HepG2 (cell line): ENCODE measurements around the gene NFE2. TPM values are rescaled to one million over a fixed set of nuclear protein-coding genes. Genes with fewer than 3 reads are reported as not detected.

Experiments
- ATAC-seq: fragments of 200-7000 bp; cut with Tn5 transposase; 3 replicates; pipeline ENCODE4 v1.9.1; 2020; ENCODE audit warnings: mild to moderate bottlenecking, moderate library complexity
- BruUV-seq: library from RNA; stranded (reverse); fragments of 400-500 nt; replicated peaks from 2 replicates; lab custom pipeline; 2021; lab: Mats Ljungman, UMichigan
- CTCF ChIA-PET: fragments of 300-600 bp; formaldehyde crosslinking; extraction: SDS; loops from one replicate; lab custom pipeline; 2021; ENCODE audit warnings: low total read pairs, inconsistent platforms, low intra/inter-chr PET ratio; lab: Yijun Ruan, JAX
- POLR2A ChIA-PET: fragments of 350-600 bp; sonication (Branson Sonifier 250); formaldehyde crosslinking; loops from one replicate; lab custom pipeline; 2020; ENCODE audit warnings: antibody characterized with exemption, inconsistent platforms; lab: Yijun Ruan, JAX
- DNase-seq: peaks from one replicate; pipeline ENCODE4 v3.0.0-alpha.2; 2015; ENCODE audit warnings: low spot score
- FAIRE-seq: peaks from 3 replicates; lab custom pipeline; 2011; peaks lifted over from hg19 to GRCh38; lab: Jason Lieb, UNC
- H2AFZ ChIP-seq: one replicate; pipeline ENCODE4 v1.6.1; 2011; ENCODE audit warnings: low read length, inconsistent platforms
- H3K27ac ChIP-seq: fragments of 300-600 bp; 3 replicates; pipeline ENCODE4 v1.8.0; 2011; ENCODE audit warnings: mixed run types, mild to moderate bottlenecking, mixed read lengths, low read length, inconsistent platforms; ENCODE audit not compliant: insufficient read depth; ENCODE audit errors: extremely low read length
- H3K27me3 ChIP-seq, 2 experiments: fragments of 200-600 bp in 1 of 2; 2 replicates in 1 of 2; 3 replicates in 1 of 2; pipeline versions ENCODE4 v1.6.0 to v1.8.0; 2011; ENCODE audit warnings: low read length in 2 of 2, mild to moderate bottlenecking in 2 of 2, moderate library complexity in 2 of 2, inconsistent platforms in 1 of 2; ENCODE audit not compliant: insufficient read depth in 2 of 2, control insufficient read depth in 1 of 2
- H3K36me3 ChIP-seq, 2 experiments: fragments of 200-600 bp in 1 of 2; replicated peaks in 1 of 2; 2 replicates in 1 of 2; 3 replicates in 1 of 2; pipeline versions ENCODE4 v1.5.1 to v1.8.0; 2011; ENCODE audit warnings: low read length in 2 of 2, inconsistent platforms in 1 of 2; ENCODE audit not compliant: insufficient read depth in 2 of 2, control insufficient read depth in 1 of 2
- H3K4me1 ChIP-seq: 2 replicates; pipeline ENCODE4 v1.5.1; 2012; ENCODE audit warnings: low read length, inconsistent platforms; ENCODE audit not compliant: insufficient read depth
- H3K4me2 ChIP-seq: 2 replicates; pipeline ENCODE4 v1.6.0; 2011; ENCODE audit warnings: low read depth, low read length, inconsistent platforms
- H3K4me3 ChIP-seq, 3 experiments: fragments of 200-600 bp in 1 of 3; sonication (generic), shearing (Covaris generic) in 1 of 3; replicated peaks in 1 of 3; 2 replicates each; pipeline ENCODE4 v1.5.1; 2011 to 2016; ENCODE audit warnings: low read length in 3 of 3, inconsistent platforms in 2 of 3, low read depth in 2 of 3, mild to moderate bottlenecking in 2 of 3, control low read depth in 1 of 3, mixed read lengths in 1 of 3; ENCODE audit not compliant: insufficient read depth in 1 of 3
- H3K79me2 ChIP-seq: one replicate; pipeline ENCODE4 v1.6.1; 2011; ENCODE audit warnings: low read length, inconsistent platforms; ENCODE audit not compliant: insufficient read depth
- H3K9ac ChIP-seq: 2 replicates; pipeline ENCODE4 v1.6.0; 2011; ENCODE audit warnings: mild to moderate bottlenecking, low read depth, low read length, inconsistent platforms; ENCODE audit not compliant: insufficient read depth
- H3K9me3 ChIP-seq: 2 replicates; pipeline ENCODE4 v1.5.1; 2012; ENCODE audit warnings: mild to moderate bottlenecking, low read length
- H4K20me1 ChIP-seq: 2 replicates; pipeline ENCODE4 v1.6.0; 2011; ENCODE audit warnings: inconsistent platforms, mild to moderate bottlenecking, low read length, moderate library complexity; ENCODE audit not compliant: insufficient read depth
- SATB2 ChIP-seq: sonication (generic); formaldehyde crosslinking; IDR thresholded peaks from 2 replicates; pipeline ENCODE4 v1.5.0; 2020; ENCODE audit warnings: missing genetic modification reagents
- ZBTB42 ChIP-seq: sonication (generic); formaldehyde crosslinking; IDR thresholded peaks from 2 replicates; pipeline ENCODE4 v1.5.0; 2020; ENCODE audit warnings: mild to moderate bottlenecking, missing genetic modification reagents
- ZNF30 ChIP-seq: sonication (generic); formaldehyde crosslinking; IDR thresholded peaks from 2 replicates; pipeline ENCODE4 v1.5.0; 2020; ENCODE audit warnings: mild to moderate bottlenecking, missing genetic modification reagents
- ZNF652 ChIP-seq: IDR thresholded peaks from 2 replicates; pipeline ENCODE4 v1.6.1; 2016; ENCODE audit warnings: low read depth, borderline replicate concordance
- ZSCAN31 ChIP-seq: sonication (generic); formaldehyde crosslinking; IDR thresholded peaks from 2 replicates; pipeline ENCODE4 v1.5.0; 2020; ENCODE audit warnings: low read depth, mild to moderate bottlenecking, missing genetic modification reagents
- WGBS: methylation state at CpG from one replicate; pipeline ENCODE4 v1.1.6; 2017; ENCODE audit warnings: low lambda C conversion rate; 5-methylcytosine and 5-hydroxymethylcytosine counted together
- in situ Hi-C: cut with HindIII; loops from 2 replicates; pipeline ENCODE4 v1.10.0; 2017; ENCODE audit warnings: low pct_unique_long_range_greater_than_20kb; ENCODE audit not compliant: extremely low pct_ligation_motif_present
- intact Hi-C: fragments of 100-400 bp; cut with micrococcal nuclease; formaldehyde crosslinking; loops from one replicate; pipeline ENCODE4 v1.10.0; 2022; ENCODE audit not compliant: unreplicated experiment
- polyA plus RNA-seq, 8 experiments: library from polyadenylated mRNA; depleted of rRNA in 3 of 8; stranded (reverse) in 7 of 8; unstranded in 1 of 8; fragments of >200 nt; fragmentation: Illumina TruSeq in 4 of 8; extraction: Trizol in 4 of 8; gene quantifications; 2 replicates each; pipeline versions ENCODE4 v1.2.1 to v1.2.3, GENCODE V29; 2011 to 2016; ENCODE audit warnings: low read depth in 4 of 8, missing spikeins in 1 of 8, mixed read lengths in 1 of 8; ENCODE audit not compliant: insufficient read depth in 1 of 8
- total RNA-seq, 5 experiments: library from RNA; depleted of rRNA; stranded (reverse); fragments of >200 nt; fragmentation: Illumina TruSeq; extraction: Trizol; gene quantifications; 2 replicates each; pipeline ENCODE4 v1.2.3, GENCODE V29; 2016; ENCODE audit warnings: low read depth in 1 of 5
- TF ChIP-seq, protein P1 (sequence below): sonication (generic); formaldehyde crosslinking; IDR thresholded peaks from 2 replicates; pipeline ENCODE4 v1.5.1; 2020; ENCODE audit warnings: mild to moderate bottlenecking, missing genetic modification reagents, borderline replicate concordance
- TF ChIP-seq, protein P2 (sequence below), 2 experiments: sonication (generic) in 1 of 2; formaldehyde crosslinking in 1 of 2; IDR thresholded peaks; 2 replicates each; pipeline versions ENCODE4 v1.4.0 to v1.6.1; 2016 to 2020; ENCODE audit warnings: borderline replicate concordance in 1 of 2, low read depth in 1 of 2, mild to moderate bottlenecking in 1 of 2, missing genetic modification reagents in 1 of 2
- TF ChIP-seq, protein P3 (sequence below): sonication (generic); formaldehyde crosslinking; IDR thresholded peaks from 2 replicates; pipeline ENCODE4 v1.4.0; 2020; ENCODE audit warnings: missing genetic modification reagents
- TF ChIP-seq, protein P4 (sequence below): sonication (generic); formaldehyde crosslinking; IDR thresholded peaks from 2 replicates; pipeline ENCODE4 v1.5.1; 2020; ENCODE audit warnings: missing genetic modification reagents, mild to moderate bottlenecking, borderline replicate concordance

NFE2 gene
- total and polyA plus RNA-seq, 2 of the 13 experiments (the other 11 are each of a cell fraction or from before 2014, with no cell fraction given) = 4.5 to 7.8 TPM

DNA sequence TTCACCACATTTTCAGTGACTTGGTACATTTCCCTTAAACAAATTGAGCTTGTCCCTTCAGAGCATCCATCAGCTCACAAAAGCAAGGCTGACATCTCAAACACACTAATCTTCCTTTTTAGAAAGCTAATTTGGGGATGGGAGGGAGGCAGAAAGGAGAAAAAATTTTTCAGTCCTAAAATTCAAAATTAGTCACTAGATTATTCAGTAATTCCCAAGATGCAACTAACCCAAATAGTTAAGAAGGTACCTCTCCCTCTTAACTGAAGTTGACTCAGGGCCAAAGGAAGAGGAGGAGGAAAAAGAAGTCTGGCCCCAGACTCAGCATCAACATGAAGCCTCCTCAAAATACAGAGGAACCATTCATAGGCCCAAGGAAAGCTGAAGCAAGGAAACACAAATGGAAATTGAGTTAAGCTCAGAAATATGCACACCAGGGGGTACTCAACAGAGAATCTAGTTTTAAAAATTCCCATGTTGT lies 42.6 kb downstream of the NFE2 start (continued):
- TF ChIP-seq, protein P1, sequence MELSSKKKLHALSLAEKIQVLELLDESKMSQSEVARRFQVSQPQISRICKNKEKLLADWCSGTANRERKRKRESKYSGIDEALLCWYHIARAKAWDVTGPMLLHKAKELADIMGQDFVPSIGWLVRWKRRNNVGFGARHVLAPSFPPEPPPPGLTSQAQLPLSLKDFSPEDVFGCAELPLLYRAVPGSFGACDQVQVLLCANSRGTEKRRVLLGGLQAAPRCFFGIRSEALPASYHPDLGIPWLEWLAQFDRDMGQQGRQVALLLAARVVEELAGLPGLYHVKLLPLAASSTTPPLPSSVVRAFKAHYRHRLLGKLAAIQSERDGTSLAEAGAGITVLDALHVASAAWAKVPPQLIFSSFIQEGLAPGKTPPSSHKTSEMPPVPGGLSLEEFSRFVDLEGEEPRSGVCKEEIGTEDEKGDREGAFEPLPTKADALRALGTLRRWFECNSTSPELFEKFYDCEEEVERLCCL (CRISPR knock-in tag) = no peak

DNA sequence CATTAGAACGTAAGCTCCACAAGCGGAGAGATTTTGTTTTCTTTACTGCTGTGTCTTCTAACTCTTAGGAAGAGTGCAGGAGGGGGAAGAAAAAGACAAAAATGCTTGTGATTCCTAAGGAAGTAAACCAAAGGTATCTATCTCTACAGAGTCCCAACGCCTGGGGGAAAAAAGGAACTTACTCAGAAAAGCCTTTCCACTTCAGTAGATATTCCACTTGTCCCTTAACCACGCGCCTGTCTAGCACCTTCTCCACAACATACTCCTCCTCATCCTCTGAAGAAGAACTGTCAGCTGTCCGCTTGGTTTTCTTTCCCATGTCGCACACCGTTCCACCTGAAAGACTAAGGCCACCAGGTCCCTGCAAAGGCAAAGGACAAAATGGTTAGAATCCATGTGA lies 43.5 kb downstream of the NFE2 start:
- ATAC-seq (no peak), DNase-seq (no peak)
- no peak overlapping the region for H3K4me2 ChIP-seq
- TF ChIP-seq ZSCAN31 (CRISPR knock-in tag) (no peak), ZNF30 (CRISPR knock-in tag) (no peak), ZNF652 (CRISPR knock-in tag) (no peak), SATB2 (CRISPR knock-in tag) (no peak), ZBTB42 (CRISPR knock-in tag) (no peak)
- TF ChIP-seq, protein P2, sequence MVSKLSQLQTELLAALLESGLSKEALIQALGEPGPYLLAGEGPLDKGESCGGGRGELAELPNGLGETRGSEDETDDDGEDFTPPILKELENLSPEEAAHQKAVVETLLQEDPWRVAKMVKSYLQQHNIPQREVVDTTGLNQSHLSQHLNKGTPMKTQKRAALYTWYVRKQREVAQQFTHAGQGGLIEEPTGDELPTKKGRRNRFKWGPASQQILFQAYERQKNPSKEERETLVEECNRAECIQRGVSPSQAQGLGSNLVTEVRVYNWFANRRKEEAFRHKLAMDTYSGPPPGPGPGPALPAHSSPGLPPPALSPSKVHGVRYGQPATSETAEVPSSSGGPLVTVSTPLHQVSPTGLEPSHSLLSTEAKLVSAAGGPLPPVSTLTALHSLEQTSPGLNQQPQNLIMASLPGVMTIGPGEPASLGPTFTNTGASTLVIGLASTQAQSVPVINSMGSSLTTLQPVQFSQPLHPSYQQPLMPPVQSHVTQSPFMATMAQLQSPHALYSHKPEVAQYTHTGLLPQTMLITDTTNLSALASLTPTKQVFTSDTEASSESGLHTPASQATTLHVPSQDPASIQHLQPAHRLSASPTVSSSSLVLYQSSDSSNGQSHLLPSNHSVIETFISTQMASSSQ (IDR thresholded peaks at IDR 0.05; ENCODE audit: low read depth) = no peak
- TF ChIP-seq, protein P2 (CRISPR knock-in tag; IDR thresholded peaks at IDR 0.05; ENCODE audit: borderline replicate concordance) = no peak
- TF ChIP-seq, protein P3, sequence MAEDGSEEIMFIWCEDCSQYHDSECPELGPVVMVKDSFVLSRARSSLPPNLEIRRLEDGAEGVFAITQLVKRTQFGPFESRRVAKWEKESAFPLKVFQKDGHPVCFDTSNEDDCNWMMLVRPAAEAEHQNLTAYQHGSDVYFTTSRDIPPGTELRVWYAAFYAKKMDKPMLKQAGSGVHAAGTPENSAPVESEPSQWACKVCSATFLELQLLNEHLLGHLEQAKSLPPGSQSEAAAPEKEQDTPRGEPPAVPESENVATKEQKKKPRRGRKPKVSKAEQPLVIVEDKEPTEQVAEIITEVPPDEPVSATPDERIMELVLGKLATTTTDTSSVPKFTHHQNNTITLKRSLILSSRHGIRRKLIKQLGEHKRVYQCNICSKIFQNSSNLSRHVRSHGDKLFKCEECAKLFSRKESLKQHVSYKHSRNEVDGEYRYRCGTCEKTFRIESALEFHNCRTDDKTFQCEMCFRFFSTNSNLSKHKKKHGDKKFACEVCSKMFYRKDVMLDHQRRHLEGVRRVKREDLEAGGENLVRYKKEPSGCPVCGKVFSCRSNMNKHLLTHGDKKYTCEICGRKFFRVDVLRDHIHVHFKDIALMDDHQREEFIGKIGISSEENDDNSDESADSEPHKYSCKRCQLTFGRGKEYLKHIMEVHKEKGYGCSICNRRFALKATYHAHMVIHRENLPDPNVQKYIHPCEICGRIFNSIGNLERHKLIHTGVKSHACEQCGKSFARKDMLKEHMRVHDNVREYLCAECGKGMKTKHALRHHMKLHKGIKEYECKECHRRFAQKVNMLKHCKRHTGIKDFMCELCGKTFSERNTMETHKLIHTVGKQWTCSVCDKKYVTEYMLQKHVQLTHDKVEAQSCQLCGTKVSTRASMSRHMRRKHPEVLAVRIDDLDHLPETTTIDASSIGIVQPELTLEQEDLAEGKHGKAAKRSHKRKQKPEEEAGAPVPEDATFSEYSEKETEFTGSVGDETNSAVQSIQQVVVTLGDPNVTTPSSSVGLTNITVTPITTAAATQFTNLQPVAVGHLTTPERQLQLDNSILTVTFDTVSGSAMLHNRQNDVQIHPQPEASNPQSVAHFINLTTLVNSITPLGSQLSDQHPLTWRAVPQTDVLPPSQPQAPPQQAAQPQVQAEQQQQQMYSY = no peak
- TF ChIP-seq, protein P4, sequence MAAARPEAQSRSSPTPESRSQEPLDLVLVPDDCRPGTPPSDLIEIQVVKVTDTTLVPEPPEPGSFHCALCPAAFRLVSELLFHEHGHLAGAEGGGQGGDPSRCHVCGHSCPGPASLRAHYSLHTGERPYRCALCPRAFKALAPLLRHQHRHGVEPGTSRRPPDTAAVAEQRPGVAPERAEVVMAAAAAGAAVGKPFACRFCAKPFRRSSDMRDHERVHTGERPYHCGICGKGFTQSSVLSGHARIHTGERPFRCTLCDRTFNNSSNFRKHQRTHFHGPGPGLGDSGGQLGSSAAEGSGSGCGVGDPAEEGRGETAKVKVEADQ = no peak

More for the DNA sequence above, 43.5 kb downstream of the NFE2 start:
- 98% methylated on average over 8 of the region's 8 CpGs for WGBS
- Histone ChIP-seq H3K36me3 (peaks cover 0 to 21% of the 10 kb centered on the region in 2 experiments; a peak in 3 of 5 replicates), H3K9me3 (no peaks in the 10 kb centered on the region), H3K9ac (no peak overlapping the region), H3K27me3 (no peaks in the 10 kb centered on the region), H3K4me1 (peaks cover 2% of the 10 kb centered on the region), H2AFZ (no peak overlapping the region), H3K27ac (no peak overlapping the region), H3K79me2 (no peaks in the 10 kb centered on the region), H3K4me3 (no peak overlapping the region), H4K20me1 (no peaks in the 10 kb centered on the region)
- no TSS peak for BruUV-seq
- intact Hi-C loops = no loop called here
- no peak for FAIRE-seq
- ChIA-PET CTCF (no interaction called here), POLR2A (no interaction called here)
- in situ Hi-C loops = no loop called here
